Head of caudate nucleus (tissue), 42 donors: ENCODE measurements around the gene NAV2.
A peak's percentile ranks its signal among the peaks of the same experiment; 100 is the strongest.
"Not testable (repeated sequence)": the region's sequence is repeated elsewhere in the genome, so short reads cannot be mapped to it uniquely, and the experiment has no call there.

ENCODE experiments used
- DNase-seq, 42 donors: peaks; one replicate each; pipeline versions ENCODE4 v3.0.0 to v3.0.0-alpha.2; 2020 to 2021; ENCODE audit warnings: mixed read lengths in 7 of 42
- intact Hi-C: fragments of 100-400 bp; cut with DNase I; formaldehyde crosslinking; loops from one replicate; pipeline ENCODE4 v1.15.0; 2022

The NAV2 gene

DNA sequence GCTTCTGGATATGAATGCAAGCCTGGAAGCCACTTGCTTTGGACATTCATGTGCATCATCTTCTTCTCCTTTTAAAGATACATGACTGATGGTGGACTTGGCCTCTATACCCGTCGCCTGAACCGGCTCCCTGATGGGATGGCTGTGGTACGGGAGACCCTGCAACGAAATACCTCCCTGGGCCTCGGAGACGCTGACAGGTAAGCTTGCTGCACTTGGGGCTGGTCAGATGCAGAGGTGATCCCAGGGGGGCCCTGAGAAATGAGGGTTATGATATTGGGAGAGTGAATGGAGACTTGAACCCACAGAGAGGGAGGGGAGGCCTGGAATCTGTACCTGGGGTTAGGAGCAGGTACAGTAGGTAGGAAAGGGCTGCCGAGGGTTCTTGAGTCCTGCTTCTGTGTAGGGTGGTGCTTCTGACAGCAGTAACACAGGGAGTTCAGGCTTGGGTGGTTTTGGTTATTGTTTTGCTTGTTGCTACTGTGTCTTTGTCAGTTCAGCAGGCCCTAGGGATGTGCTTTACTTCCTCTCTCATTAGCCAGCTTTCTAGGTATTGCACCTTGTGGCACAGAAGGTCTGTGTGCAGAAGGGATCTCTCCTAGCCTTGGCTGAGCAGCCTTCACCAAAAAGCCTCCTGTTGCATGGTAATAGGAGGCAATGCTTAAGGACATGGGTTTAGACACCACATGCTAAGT, 271.6 kb downstream of the NAV2 start:
- intact Hi-C loops, result no loop called here
- DNase-seq, result no peak

DNA sequence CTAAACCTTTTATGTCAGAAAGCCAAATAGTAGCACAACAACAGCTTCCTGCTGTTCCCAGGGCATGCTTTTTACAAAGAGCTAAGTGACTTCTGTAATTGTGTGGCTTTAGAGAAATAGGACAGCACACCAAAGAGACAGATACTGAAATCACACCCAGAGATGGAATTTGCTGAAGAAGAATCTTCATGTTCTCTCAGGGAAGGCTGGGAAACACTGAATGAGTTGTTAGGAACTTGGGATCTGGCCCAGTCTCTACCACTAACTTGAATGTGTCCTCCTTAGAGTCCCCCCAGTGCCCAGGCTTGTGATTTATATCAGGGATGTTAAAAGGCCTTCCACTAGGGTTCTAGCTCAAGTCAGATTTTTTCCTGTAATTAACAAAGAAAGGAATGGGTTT, 272.5 kb downstream of the NAV2 start:
- DNase-seq, result no peak
- intact Hi-C loops, result no loop called here

DNA sequence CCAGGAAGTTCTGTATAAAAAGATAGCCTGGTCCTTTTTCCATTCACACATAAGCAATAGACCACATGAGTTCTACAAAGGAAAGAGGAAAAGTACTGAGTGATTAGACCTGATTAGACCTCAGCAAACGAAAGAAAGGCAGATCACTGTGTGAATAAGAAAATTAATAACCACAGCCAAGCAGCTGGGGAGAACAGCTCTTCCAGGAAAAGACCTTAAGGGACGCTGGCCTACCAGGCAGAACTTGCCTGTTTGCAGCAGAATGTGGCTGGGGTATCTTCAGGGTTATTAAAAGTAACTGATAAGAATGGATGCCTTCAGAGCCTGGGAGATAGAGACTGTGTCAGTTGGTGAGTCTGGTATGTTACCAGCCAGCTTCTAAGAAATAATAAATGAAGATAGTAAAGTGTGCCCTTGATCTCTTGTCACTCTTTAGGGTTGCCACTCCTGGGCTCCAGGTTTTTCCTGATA, 274.7 kb downstream of the NAV2 start:
- intact Hi-C loops, result no loop called here
- no peak for DNase-seq

DNA sequence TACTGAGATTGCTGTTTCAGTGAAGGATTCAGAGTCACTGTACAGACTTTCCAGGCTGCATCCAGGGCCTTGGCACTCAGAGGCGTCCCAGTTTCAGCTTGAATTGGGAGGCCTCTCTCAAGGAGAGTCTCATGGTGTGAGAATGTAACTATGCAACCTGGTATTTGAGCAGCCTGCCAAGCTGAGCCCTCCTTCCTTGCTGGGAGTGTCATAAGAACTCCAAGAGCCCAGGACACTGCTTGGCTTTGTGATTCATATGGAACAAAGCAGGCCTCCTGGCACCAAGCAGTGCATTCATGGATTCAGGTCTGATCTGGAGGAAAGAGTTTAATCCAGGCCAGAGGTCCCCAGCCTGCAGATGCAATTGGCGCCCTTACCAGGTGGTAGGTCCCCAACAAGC, 276.0 kb downstream of the NAV2 start:
- intact Hi-C loops, result no loop called here
- peak in 28 of 42 donors; percentile 1 to 69 (median 36) for DNase-seq

DNA sequence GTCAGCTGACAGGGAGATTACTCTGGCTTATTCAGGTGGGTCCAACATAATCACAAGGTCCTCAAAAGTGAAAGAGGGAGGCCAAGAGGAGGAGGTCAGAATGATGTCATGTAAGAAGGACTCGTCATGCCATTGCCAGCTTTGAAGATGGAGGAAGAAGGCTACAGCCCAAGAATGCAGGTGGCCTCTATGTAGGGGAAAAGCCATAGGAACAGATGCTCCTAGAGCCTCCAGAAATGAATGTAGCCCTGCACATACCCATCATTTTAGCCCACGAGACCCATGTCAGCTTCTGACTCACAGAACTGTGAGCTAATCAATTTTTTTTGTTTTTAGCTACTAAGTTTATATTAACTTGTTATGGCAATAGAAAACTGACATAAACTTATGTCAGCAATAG, 276.6 kb downstream of the NAV2 start:
- intact Hi-C loops, result no loop called here
- no peak for DNase-seq

DNA sequence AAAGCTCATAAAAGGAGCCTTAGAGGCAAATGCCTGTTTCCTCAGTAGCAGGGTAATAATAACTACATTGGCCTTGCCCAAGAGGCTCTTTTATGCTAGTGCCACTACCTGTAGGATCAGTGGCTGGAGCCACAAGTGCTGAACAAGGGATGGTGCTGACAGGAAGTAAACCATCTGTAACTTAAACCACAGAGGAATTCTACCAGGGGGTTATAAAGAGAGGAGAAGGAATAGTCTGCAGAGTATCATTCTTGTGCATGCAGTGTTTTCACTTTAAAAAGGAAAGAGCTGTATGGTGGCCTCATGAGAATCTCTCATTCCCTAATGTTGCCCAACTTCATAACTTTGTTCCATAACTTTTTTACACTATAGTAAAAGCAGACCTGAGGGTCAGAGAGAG, 279.5 kb downstream of the NAV2 start:
- DNase-seq, result no peak
- intact Hi-C loops, result no loop called here

DNA sequence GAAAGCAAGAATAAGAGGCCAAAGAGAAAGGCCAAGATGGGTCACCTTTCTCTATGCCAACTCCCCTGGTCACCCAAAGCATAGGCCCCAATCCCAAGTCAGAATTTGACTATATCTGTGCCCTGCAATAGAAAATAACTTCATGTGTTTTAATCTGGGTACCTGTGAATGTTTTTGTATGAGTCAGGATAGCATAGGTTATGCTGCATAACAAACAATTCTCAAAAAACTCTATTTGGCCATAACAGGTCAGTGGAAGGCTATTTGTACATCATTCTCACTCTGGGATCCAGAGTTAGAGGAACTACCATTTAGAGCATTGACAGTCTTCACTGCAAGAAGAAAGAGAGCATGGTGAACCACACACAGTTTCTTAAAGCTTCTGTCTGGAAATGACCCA, 280.4 kb downstream of the NAV2 start:
- no peak for DNase-seq
- intact Hi-C loops, result no loop called here

DNA sequence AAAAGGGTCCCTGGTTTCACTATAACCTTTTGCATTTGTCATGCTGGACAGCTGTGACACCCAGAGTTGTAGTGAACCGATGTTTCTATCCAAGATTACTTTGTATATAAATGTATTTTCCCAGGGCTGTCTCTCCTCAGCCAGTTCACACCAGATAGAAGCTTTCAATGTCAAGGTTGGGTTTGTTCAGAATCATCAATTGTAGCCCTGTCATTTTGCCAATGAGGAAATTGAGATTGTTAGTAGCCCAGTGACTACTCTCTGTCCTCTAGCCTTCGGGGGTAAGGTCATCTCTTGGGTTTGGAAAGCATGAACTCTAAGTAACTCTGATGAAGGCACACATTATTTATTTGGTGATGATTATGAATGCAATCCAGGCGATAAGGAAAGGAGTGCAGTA, 282.0 kb downstream of the NAV2 start:
- no peak for DNase-seq
- intact Hi-C loops, result no loop called here

DNA sequence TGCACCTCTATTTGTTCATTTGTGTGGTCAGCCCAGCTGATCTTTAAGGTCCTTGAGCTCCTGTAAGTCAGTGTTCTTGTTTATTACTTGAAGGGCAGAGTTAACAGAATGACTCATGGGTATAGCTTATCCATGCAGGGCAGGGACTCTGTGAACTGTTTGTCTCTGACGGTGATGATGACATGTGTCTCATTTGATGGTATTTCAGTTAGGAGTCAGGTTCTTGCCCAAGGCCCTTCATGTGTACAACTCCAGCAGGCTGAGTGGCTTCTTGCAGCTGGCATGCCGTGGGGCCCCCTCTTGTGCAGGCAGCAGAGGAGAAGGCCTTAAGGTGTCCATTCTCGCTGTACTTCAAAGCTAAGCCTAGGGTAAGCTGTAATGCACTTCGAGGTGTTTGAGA, 282.5 kb downstream of the NAV2 start:
- intact Hi-C loops, result no loop called here
- DNase-seq, result no peak

DNA sequence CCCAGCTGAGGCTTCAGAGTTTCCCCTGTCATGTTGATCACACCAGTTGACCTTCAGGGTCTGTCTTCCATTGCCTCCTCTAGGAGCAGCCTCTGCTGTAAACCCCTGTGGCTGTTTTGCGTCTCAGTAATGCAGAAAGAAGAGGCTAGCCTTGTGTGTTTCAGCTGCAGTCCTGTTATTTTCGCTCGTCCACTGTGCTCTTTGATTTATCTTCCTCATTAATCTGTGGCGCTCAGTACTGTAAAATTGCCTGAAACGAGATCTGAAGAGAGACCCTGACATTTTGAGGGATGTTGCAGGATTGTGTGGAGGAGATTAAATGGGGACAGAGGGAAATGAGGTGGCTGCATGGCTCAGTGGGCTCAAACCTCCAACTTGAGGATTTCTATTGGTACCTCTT, 283.9 kb downstream of the NAV2 start:
- no peak for DNase-seq

DNA sequence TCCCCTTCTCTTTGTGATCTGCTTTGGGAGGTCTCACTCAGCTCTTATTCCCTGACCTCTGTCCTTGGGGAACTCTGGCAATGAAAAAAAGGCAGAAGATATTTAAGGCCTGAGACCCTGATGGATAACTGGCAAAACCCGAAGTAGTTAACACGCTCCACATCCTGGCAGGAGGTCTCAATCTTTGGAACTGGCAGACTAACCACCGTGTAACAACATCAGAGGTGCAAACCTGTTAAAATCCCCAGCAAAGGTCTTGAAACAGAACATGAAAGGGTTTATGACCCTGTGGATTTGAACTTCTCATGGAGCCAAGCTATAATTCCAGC, 287.3 kb downstream of the NAV2 start:
- DNase-seq, result no peak
- intact Hi-C loops, result no loop called here

More for the DNA sequence above, 283.9 kb downstream of the NAV2 start:
- intact Hi-C loops, result no loop called here

DNA sequence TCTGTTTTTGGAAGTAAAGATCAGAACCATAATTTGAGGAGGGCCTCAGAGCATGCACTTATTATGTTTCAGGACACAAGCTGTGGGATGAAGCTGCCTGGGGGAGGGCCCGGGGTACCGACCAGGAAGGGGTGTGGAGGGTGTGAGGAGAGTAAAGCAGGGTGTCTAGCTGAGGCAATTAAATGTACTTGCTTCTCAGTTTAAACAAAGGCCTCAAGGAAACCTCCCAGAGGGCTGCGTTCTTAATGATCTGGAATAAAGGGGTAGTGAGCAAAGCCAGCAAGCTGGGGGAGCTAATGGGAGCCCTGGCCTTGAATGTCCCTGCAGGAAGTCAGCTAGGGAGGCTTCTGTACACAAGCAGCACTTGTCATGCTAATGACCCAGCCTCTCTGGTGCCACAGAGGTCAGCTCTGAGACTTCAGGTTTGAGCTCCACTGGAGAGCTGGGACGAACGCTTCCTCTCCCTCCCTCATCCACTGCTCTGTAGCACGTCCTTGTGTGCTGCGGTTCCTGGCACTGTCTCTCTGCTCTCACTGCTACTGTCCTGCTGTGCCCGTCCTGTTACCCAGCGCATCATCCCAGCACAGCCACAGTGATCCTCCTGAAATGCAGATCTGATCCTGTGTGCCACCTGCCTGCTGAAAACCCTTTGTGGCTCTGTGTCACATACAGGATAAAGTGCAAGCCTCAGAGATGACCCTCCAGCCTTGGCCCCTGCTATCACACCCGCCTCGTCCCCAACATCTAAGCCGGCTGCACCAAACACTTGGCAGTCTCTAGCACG, 287.9 kb downstream of the NAV2 start:
- intact Hi-C loops, result no loop called here
- DNase-seq, result peak in 36 of 42 donors; percentile 4 to 70 (median 29)

DNA sequence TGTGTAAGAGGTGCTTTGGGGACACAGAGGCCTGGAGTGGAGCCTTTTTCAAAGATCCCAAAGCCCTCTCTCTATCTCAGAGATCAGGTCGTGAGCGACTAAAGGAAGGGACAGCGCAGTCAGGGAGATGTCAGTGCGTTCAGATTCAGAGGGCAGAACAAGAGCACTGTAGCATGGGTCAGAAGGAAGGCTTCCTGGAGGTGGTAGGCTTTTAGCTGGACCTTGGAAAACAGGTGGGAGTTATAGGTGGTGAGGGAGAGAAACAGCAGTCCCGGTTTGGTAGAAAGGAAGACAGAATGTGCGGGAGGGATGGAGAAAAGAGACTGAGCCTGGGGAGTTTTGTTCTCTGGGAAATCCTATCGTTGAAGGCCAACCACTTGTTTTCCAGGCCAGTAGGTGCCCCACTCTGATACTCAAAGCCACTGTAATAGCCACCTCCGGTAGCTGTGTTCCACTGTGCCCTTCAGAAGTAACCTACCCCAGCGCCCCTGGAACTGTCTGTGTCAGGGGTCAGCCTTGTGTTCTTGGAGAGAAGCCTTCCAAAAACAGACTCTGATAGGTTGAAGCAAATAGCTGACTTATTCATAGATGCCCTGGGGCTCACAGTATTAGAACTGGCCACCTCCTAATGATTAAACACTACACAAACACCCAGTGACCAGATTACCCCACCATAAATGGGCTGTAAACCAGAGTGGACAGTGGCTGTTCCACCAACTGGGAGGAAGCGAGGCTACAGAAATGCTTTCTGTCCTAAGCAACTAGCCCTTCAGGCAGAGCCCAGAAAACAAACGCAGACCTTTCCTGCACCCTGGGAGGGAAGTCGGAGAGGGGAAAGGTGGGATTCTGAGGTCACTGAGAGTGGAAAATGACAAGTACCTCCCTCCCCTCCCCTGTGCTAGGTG, 289.9 kb downstream of the NAV2 start:
- intact Hi-C loops, result no loop called here
- DNase-seq, result no peak

DNA sequence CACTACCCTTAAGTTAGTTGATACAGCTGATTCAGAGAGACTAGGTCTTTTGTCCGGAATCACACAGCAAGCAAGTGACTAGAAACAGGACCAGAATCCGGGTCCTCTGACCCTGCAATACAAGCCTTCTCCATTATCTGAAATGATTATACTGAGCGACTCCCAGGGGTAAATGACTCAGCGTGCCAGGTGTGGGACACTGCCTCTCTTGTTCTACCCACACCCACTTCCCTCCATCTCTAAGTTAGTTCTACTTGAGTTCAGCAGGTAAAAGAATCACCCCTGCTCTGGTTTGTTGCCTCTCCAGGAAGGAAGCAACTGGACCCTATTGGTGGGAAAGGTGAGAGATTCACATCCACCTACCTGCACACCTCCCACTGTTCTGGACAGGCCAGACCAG, 290.7 kb downstream of the NAV2 start:
- intact Hi-C loops, result no loop called here
- DNase-seq, result peak in 24 of 42 donors; percentile 11 to 77 (median 44)

DNA sequence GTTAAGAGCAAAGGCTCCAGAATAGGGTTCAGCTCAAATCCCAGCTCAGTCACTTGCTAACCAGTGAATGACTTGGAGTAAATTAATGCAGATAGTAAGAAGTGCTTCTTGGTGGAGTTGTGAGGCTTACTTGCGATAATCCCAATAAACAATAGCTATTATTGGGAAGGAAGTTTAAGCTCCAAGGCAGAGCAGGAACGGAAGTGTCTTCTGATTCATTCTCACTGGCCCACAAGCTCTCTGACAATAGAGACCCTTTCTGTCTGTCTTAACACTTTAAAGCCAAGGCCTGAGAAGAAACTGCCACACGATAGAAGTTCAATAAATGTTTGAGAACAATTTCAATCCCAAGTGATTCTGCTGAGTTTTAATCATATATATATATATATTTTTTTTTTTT, 292.2 kb downstream of the NAV2 start:
- no peak for DNase-seq
- intact Hi-C loops, result no loop called here

DNA sequence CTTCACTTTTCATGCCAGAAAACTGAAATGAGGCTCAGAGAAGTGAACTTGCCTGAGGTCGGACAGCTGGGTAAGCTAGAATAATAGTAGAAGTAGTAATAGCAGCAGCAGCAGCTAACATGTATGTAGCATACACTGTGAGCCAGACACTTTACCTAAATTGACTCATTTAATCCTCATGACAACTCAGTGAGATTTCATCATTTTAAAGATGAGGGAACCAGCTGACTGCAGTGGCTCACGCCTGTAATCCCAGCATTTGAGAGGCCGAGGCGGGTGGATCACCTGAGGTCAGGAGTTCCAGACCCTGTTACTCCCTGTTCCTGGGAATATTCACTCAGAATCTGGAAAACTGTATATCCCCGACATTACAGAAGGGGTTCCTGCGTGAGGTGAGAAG, 293.1 kb downstream of the NAV2 start:
- DNase-seq, result no peak
- intact Hi-C loops, result no loop called here

DNA sequence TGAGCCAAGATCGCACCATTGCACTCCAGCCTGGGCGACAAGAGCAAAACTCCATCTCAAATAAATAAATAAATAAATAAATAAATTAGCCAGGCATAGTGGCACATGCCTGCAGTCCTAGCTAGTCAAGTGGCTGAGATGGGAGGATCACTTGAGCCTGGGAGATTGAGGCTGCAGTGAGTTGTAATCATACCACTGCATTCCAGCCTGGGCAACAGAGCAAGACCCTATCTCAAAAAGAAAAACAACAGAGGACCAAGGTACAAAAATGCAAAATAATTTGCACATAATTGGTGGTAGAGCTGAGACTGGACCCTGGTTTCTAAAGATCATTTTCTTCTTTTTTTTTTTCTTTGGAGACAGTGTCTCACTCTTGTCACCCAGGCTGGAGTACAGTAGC, 294.0 kb downstream of the NAV2 start:
- intact Hi-C loops, result not testable (repeated sequence)

DNA sequence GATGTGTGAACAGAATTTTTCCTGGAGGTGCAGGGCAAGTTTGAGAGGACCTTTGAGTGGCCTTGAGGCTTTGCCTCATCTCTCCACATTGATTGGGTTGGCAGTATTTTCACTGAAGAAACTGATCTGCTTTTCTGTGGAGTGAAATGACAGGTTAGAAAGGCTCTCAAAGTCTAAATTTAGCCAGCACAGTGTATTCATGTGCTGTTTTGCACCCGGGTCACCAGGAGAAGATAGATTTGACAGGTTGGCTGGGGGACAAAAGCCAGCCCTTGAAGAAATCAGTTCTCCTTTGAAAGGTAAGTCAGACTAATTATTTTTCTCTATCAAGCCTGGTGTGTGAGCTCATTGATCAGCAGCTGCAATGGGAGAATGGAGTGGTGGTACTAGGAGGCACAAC, 294.7 kb downstream of the NAV2 start:
- DNase-seq, result no peak
- intact Hi-C loops, result no loop called here

More for the DNA sequence above, 294.0 kb downstream of the NAV2 start:
- DNase-seq, result not testable (repeated sequence)

DNA sequence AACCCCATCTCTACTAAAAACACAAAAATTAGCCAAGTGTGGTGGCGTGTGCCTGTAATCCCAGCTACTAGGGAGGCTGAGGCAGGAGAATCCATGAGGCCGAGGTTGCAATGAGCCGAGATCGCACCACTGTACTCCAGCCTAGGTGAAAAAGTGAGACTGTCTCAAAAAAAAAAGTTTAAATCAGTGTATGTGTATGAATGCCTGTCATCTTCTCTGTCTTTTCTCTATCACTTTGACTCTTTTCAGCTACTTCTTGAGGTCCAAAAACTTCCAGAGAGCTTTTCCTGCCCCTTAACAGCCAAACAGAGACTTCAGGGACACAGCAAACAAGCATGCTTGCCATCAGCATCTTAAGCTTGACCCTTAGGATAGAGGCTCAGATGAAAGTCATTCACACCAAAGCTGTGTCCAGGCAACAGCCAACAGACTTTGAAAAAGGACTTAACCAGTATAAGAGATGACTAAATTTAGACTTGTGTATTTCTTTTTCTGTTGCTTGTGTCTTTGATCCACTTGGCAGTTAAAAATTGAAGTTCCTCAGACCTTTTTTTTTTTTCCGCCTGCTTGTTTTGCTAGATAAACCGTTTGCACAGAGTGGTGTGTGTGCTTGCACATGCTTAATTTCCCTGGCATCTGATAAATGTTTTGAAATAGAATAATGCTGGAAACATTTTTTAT, 295.7 kb downstream of the NAV2 start:
- intact Hi-C loops, result no loop called here
- DNase-seq, result no peak
